HCT116 (cell line): ENCODE data around the gene PRR7. TPM values are rescaled to one million over a fixed set of nuclear protein-coding genes. Genes with fewer than 3 reads are reported as not detected.

Experiments
- ATAC-seq: fragments of 200-7000 bp; cut with Tn5 transposase; 2 replicates; pipeline ENCODE4 v1.9.1; 2020; ENCODE audit warnings: mild to moderate bottlenecking, moderate library complexity
- BruUV-seq: library from RNA; stranded (reverse); fragments of 400-500 nt; replicated peaks from 2 replicates; lab custom pipeline; 2021; lab: Mats Ljungman, UMichigan
- CTCF ChIA-PET: fragments of 300-600 bp; sonication (Branson Sonifier 250); formaldehyde crosslinking; loops from one replicate; lab custom pipeline; 2021; ENCODE audit warnings: antibody characterized with exemption; lab: Charles Lee
- POLR2A ChIA-PET: fragments of 300-600, 350-600 bp; sonication (Branson Sonifier 250); formaldehyde crosslinking; loops from one replicate; lab custom pipeline; 2021; ENCODE audit warnings: antibody characterized with exemption; lab: Charles Lee
- RAD21 ChIA-PET, 2 experiments: fragments of 300-600 bp; sonication (Branson Sonifier 250); formaldehyde crosslinking; loops; one replicate each; lab custom pipeline; 2023; ENCODE audit warnings: low total read pairs in 2 of 2; ENCODE audit not compliant: uncharacterized antibody in 2 of 2, unreplicated experiment in 2 of 2, low non-redundant PET in 1 of 2; lab: Charles Lee
- DNase-seq: peaks from one replicate; pipeline ENCODE4 v3.0.0-alpha.2; 2010; ENCODE audit warnings: low read depth, low spot score
- H2AFZ ChIP-seq: fragments of 200-600 bp; shearing (Covaris generic), sonication (generic); 2 replicates; pipeline ENCODE4 v1.6.1; 2017; ENCODE audit warnings: low read depth, mixed run types, mixed read lengths, antibody characterized with exemption, low read length; ENCODE audit not compliant: poor library complexity, severe bottlenecking
- H3K27ac ChIP-seq: 2 replicates; pipeline ENCODE4 v1.5.1; 2012; ENCODE audit warnings: low read depth, low read length
- H3K27me3 ChIP-seq: fragments of 200-600 bp; sonication (generic); 2 replicates; pipeline ENCODE4 v1.6.1; 2016; ENCODE audit warnings: mixed run types, low read length, mixed read lengths; ENCODE audit not compliant: insufficient read depth
- H3K36me3 ChIP-seq, 2 experiments: fragments of 200-500 bp in 1 of 2; fragments of 200-600 bp in 1 of 2; sonication (Bioruptor generic) in 1 of 2; sonication (generic) in 1 of 2; 2 replicates each; pipeline versions ENCODE4 v1.5.1 to v1.6.1; 2014 to 2016; ENCODE audit warnings: low read length in 2 of 2, inconsistent platforms in 1 of 2, mixed read lengths in 1 of 2, mixed run types in 1 of 2; ENCODE audit not compliant: insufficient read depth in 2 of 2, control insufficient read depth in 1 of 2
- H3K4me1 ChIP-seq, 2 experiments: fragments of 200-600 bp in 1 of 2; sonication (generic) in 1 of 2; 2 replicates each; pipeline versions ENCODE4 v1.5.1 to v1.6.1; 2012 to 2017; ENCODE audit warnings: low read length in 2 of 2, inconsistent platforms in 1 of 2, mild to moderate bottlenecking in 1 of 2, mixed read lengths in 1 of 2, mixed run types in 1 of 2, moderate library complexity in 1 of 2; ENCODE audit not compliant: insufficient read depth in 2 of 2, control insufficient read depth in 1 of 2
- H3K4me2 ChIP-seq: fragments of 200-600 bp; sonication (generic); 2 replicates; pipeline ENCODE4 v1.6.1; 2017; ENCODE audit warnings: mixed run types, low read length, mixed read lengths
- H3K4me3 ChIP-seq, 2 experiments: fragments of 200-600 bp in 1 of 2; sonication (generic) in 1 of 2; replicated peaks in 1 of 2; 2 replicates each; pipeline ENCODE4 v1.5.1; 2011 to 2016; ENCODE audit warnings: low read length in 2 of 2, control low read depth in 1 of 2, low read depth in 1 of 2, mild to moderate bottlenecking in 1 of 2, mixed read lengths in 1 of 2, mixed run types in 1 of 2
- H3K79me2 ChIP-seq: fragments of 200-600 bp; sonication (generic); 2 replicates; pipeline ENCODE4 v1.6.1; 2017; ENCODE audit warnings: mild to moderate bottlenecking, mixed run types, low read length, moderate library complexity, mixed read lengths; ENCODE audit not compliant: insufficient read depth
- H3K9ac ChIP-seq: fragments of 200-600 bp; sonication (generic); 2 replicates; pipeline ENCODE4 v1.6.1; 2016; ENCODE audit warnings: low read length, mixed read lengths
- H3K9me2 ChIP-seq: fragments of 200-600 bp; sonication (generic), shearing (Covaris generic); 2 replicates; pipeline ENCODE4 v1.6.1; 2017; ENCODE audit warnings: mixed run types, mild to moderate bottlenecking, moderate library complexity; ENCODE audit not compliant: insufficient read depth
- H3K9me3 ChIP-seq, 2 experiments: fragments of 200-500 bp in 1 of 2; fragments of 200-600 bp in 1 of 2; sonication (Bioruptor generic) in 1 of 2; sonication (generic) in 1 of 2; 2 replicates each; pipeline ENCODE4 v1.6.1; 2014 to 2017; ENCODE audit warnings: low read length in 2 of 2, mixed read lengths in 2 of 2, inconsistent platforms in 1 of 2, low read depth in 1 of 2, mild to moderate bottlenecking in 1 of 2, mixed run types in 1 of 2, moderate library complexity in 1 of 2; ENCODE audit not compliant: control insufficient read depth in 1 of 2, insufficient read depth in 1 of 2
- H4K20me1 ChIP-seq: fragments of 200-600 bp; sonication (generic), shearing (Covaris generic); 2 replicates; pipeline ENCODE4 v1.6.1; 2017; ENCODE audit warnings: mixed run types, mild to moderate bottlenecking, moderate library complexity; ENCODE audit not compliant: insufficient read depth
- EGR1 ChIP-seq: IDR thresholded peaks from 2 replicates; pipeline ENCODE4 v1.6.1; 2012; ENCODE audit warnings: low read depth
- EZH2 ChIP-seq: fragments of 200-600 bp; sonication (generic); IDR thresholded peaks from 2 replicates; pipeline ENCODE4 v1.6.1; 2017; ENCODE audit warnings: antibody characterized with exemption, mixed run types
- EZH2phosphoT487 ChIP-seq: fragments of 200-600 bp; IDR thresholded peaks from 2 replicates; pipeline ENCODE4 v1.6.1; 2018; ENCODE audit warnings: antibody characterized with exemption, borderline replicate concordance
- FOSL1 ChIP-seq: IDR thresholded peaks from 2 replicates; pipeline ENCODE4 v1.6.1; 2012; ENCODE audit warnings: low read depth
- JUND ChIP-seq: IDR thresholded peaks from 2 replicates; pipeline ENCODE4 v1.6.1; 2012
- POLR2A ChIP-seq: IDR thresholded peaks from 2 replicates; pipeline ENCODE4 v1.7.0; 2011; ENCODE audit warnings: borderline replicate concordance; ENCODE audit not compliant: insufficient read depth, insufficient read length; ENCODE audit errors: extremely low read depth
- POLR2AphosphoS5 ChIP-seq: IDR thresholded peaks from 2 replicates; pipeline ENCODE4 v1.6.1; 2011; ENCODE audit warnings: mild to moderate bottlenecking, low read depth, low read length, moderate library complexity
- RAD21 ChIP-seq: IDR thresholded peaks from 2 replicates; pipeline ENCODE4 v1.6.1; 2012; ENCODE audit warnings: low read depth, mild to moderate bottlenecking
- SIN3A ChIP-seq: IDR thresholded peaks from 2 replicates; pipeline ENCODE4 v1.6.1; 2012; ENCODE audit warnings: low read depth
- SP1 ChIP-seq: IDR thresholded peaks from 2 replicates; pipeline ENCODE4 v1.6.1; 2012; ENCODE audit warnings: low read depth
- SRF ChIP-seq: IDR thresholded peaks from 2 replicates; pipeline ENCODE4 v1.6.1; 2012; ENCODE audit warnings: low read depth
- TCF7L2 ChIP-seq: IDR thresholded peaks from 2 replicates; pipeline ENCODE4 v1.7.0; 2011; ENCODE audit warnings: borderline replicate concordance, inconsistent platforms; ENCODE audit not compliant: insufficient read depth, insufficient read length; ENCODE audit errors: extremely low read depth
- YY1 ChIP-seq: IDR thresholded peaks from 2 replicates; pipeline ENCODE4 v1.6.1; 2011; ENCODE audit warnings: low read length, low read depth, moderate library complexity, mild to moderate bottlenecking; ENCODE audit not compliant: insufficient replicate concordance; ENCODE audit errors: extremely low read depth
- ZBTB33 ChIP-seq: IDR thresholded peaks from 2 replicates; pipeline ENCODE4 v1.6.1; 2011; ENCODE audit warnings: mild to moderate bottlenecking, low read length, moderate library complexity; ENCODE audit not compliant: insufficient replicate concordance; ENCODE audit errors: extremely low read depth
- ZFX ChIP-seq: fragments of 450-650 bp; IDR thresholded peaks from 2 replicates; pipeline ENCODE4 v1.6.1; 2017
- ZNF274 ChIP-seq: fragments of 200-500 bp; sonication (Bioruptor generic); IDR thresholded peaks from 2 replicates; pipeline ENCODE4 v1.6.1; 2014; ENCODE audit warnings: mild to moderate bottlenecking, low read depth, low read length, inconsistent platforms
- intact Hi-C: fragments of 100-400 bp; cut with micrococcal nuclease; formaldehyde crosslinking; loops from 2 replicates; pipeline ENCODE4 v1.10.0; 2022
- total RNA-seq: library from RNA; stranded (reverse); gene quantifications from one replicate; pipeline ENCODE4 v1.2.1, GENCODE V29; 2021; ENCODE audit not compliant: unreplicated experiment
- TF ChIP-seq, protein P1 (sequence below), 3 experiments: fragments of 200-600 bp in 1 of 3; sonication (generic) in 1 of 3; IDR thresholded peaks in 2 of 3; conservative IDR thresholded peaks in 1 of 3; 2 replicates each; pipeline ENCODE4 v1.5.1; 2012 to 2017; ENCODE audit warnings: low read depth in 2 of 3, low read length in 2 of 3, antibody characterized with exemption in 1 of 3, borderline replicate concordance in 1 of 3, control low read depth in 1 of 3, mild to moderate bottlenecking in 1 of 3, mixed read lengths in 1 of 3, mixed run types in 1 of 3, moderate library complexity in 1 of 3; ENCODE audit not compliant: insufficient read depth in 1 of 3
- TF ChIP-seq, protein P2 (sequence below): IDR thresholded peaks from 2 replicates; pipeline ENCODE4 v1.6.1; 2012
- TF ChIP-seq, protein P3 (sequence below): IDR thresholded peaks from 2 replicates; pipeline ENCODE4 v1.6.1; 2012

PRR7 gene
- total RNA-seq, 1 experiment from 2014 or later: 39.9 TPM

- Histone ChIP-seq H3K9ac (no peak overlapping the region), H3K36me3 (no peaks in the 10 kb centered on the region), H3K27ac (no peak overlapping the region), H2AFZ (no peak overlapping the region), H3K27me3 (no peaks in the 10 kb centered on the region), H4K20me1 (no peaks in the 10 kb centered on the region), H3K4me3 (no peak overlapping the region), H3K9me3 (no peaks in the 10 kb centered on the region), H3K79me2 (no peaks in the 10 kb centered on the region), H3K4me2 (no peak overlapping the region), H3K9me2 (no peaks in the 10 kb centered on the region), H3K4me1 (peaks cover 0 to 13% of the 10 kb centered on the region in 2 experiments; a peak in 1 of 4 replicates)
- intact Hi-C loops: no loop called here
- POLR2A ChIA-PET: interaction anchor here (1.0 to 6.3 kb wide), 2 partner anchors 15 to 22 kb away, joined by 6 to 54 read pairs; partner anchors contain the start of gene PDLIM7
- no peak for TF ChIP-seq SP1
- TF ChIP-seq JUND: no peak
- no peak for TF ChIP-seq EZH2
- TF ChIP-seq, protein P1, sequence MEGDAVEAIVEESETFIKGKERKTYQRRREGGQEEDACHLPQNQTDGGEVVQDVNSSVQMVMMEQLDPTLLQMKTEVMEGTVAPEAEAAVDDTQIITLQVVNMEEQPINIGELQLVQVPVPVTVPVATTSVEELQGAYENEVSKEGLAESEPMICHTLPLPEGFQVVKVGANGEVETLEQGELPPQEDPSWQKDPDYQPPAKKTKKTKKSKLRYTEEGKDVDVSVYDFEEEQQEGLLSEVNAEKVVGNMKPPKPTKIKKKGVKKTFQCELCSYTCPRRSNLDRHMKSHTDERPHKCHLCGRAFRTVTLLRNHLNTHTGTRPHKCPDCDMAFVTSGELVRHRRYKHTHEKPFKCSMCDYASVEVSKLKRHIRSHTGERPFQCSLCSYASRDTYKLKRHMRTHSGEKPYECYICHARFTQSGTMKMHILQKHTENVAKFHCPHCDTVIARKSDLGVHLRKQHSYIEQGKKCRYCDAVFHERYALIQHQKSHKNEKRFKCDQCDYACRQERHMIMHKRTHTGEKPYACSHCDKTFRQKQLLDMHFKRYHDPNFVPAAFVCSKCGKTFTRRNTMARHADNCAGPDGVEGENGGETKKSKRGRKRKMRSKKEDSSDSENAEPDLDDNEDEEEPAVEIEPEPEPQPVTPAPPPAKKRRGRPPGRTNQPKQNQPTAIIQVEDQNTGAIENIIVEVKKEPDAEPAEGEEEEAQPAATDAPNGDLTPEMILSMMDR (IDR thresholded peaks at IDR 0.05 in 2 of 3, conservative IDR thresholded peaks at IDR 0.05 in 1 of 3; ENCODE audit: borderline replicate concordance in 1 of 3, insufficient read depth in 1 of 3, low read depth in 2 of 3, low read length in 2 of 3): no peak
- TF ChIP-seq RAD21: no peak
- TF ChIP-seq ZBTB33: no peak
- TF ChIP-seq FOSL1: no peak
- TF ChIP-seq EZH2phosphoT487: no peak
- TF ChIP-seq, protein P2, sequence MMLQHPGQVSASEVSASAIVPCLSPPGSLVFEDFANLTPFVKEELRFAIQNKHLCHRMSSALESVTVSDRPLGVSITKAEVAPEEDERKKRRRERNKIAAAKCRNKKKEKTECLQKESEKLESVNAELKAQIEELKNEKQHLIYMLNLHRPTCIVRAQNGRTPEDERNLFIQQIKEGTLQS: no peak
- no peak for TF ChIP-seq POLR2AphosphoS5
- TF ChIP-seq TCF7L2: no peak
- TF ChIP-seq SIN3A: no peak
- TF ChIP-seq, protein P3, sequence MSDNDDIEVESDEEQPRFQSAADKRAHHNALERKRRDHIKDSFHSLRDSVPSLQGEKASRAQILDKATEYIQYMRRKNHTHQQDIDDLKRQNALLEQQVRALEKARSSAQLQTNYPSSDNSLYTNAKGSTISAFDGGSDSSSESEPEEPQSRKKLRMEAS: no peak
- no peak for TF ChIP-seq ZNF274
- no peak for TF ChIP-seq POLR2A
- TF ChIP-seq YY1: no peak
- TF ChIP-seq SRF: no peak
- TF ChIP-seq EGR1: no peak
- TF ChIP-seq ZFX: no peak
- DNase-seq (no peak), ATAC-seq (no peak)
- RAD21 ChIA-PET: no interaction called here
- CTCF ChIA-PET: interaction anchor here (1.0 to 1.2 kb wide), 4 partner anchors 16 to 22 kb away, joined by 3 to 4 read pairs (median 4); partner anchors contain the start of gene PDLIM7
- BruUV-seq: no TSS peak
Observed at GRCh38 chr5:177479774-177480173, 33.2 kb downstream of the PRR7 start.
